AG09319 (cell line): ENCODE results near the gene RIOK3.

Source experiments
- DNase-seq: peaks from one replicate; pipeline ENCODE4 v3.0.0-alpha.2; 2010; ENCODE audit warnings: low read depth; ENCODE audit errors: extremely low read depth
- TF ChIP-seq, protein P1 (sequence below): IDR thresholded peaks from 2 replicates; pipeline ENCODE4 v1.5.1; 2011; ENCODE audit warnings: low read depth, mild to moderate bottlenecking, inconsistent platforms, low read length, moderate library complexity

RIOK3 gene

DNA sequence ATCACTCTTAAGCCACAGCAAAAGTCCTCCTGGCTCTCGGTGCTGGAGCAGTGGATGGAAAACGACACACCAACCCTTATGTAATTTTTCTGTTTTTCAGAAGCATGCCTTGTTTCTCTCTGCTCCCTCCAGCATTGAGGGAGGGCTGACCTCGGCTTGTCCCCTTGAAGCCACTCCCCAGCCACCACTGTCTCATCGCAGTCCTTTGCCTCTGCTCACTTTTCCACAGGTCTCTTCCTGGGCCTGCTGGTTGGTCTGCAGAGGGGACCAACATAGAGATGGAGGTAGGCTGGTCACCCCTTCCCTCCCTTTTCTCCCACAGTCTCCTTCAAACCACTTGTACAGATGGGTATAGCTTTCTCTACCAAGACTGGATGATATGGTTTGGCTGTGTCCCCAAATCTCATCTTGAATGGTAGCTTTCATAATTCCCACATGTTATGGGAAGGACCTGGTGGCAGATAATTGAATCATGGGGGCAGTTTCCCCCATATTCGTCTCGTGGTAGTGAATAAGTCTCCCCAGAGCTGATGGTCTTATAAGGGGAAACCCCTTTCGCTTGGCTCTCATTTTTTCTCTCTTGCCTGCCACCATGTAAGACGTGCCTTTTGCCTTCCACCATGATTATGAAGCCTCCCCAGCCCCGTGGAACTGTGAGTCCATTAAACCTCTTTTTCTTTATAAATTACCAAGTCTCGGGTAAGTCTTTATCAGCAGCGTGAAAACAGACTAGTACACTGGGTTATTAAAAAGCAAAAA is 14.3 kb upstream of the RIOK3 start:
- TF ChIP-seq, protein P1, sequence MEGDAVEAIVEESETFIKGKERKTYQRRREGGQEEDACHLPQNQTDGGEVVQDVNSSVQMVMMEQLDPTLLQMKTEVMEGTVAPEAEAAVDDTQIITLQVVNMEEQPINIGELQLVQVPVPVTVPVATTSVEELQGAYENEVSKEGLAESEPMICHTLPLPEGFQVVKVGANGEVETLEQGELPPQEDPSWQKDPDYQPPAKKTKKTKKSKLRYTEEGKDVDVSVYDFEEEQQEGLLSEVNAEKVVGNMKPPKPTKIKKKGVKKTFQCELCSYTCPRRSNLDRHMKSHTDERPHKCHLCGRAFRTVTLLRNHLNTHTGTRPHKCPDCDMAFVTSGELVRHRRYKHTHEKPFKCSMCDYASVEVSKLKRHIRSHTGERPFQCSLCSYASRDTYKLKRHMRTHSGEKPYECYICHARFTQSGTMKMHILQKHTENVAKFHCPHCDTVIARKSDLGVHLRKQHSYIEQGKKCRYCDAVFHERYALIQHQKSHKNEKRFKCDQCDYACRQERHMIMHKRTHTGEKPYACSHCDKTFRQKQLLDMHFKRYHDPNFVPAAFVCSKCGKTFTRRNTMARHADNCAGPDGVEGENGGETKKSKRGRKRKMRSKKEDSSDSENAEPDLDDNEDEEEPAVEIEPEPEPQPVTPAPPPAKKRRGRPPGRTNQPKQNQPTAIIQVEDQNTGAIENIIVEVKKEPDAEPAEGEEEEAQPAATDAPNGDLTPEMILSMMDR: no peak
- DNase-seq: no peak

- TF ChIP-seq, protein P1: no peak
These were observed 13.0 kb upstream of the RIOK3 start for GRCh38 chr18:23440131-23440530.

GRCh38 chr18:23442958-23443357 is 10.1 kb upstream of the RIOK3 start:
- TF ChIP-seq, protein P1: no peak
- no peak for DNase-seq

More at GRCh38 chr18:23440131-23440530, 13.0 kb upstream of the RIOK3 start:
- no peak for DNase-seq

- DNase-seq: no peak
- TF ChIP-seq, protein P1: no peak
These were observed 4.8 kb upstream of the RIOK3 start for GRCh38 chr18:23448291-23448690.

- DNase-seq: no peak
- TF ChIP-seq, protein P1: no peak
These were observed 3.1 kb upstream of the RIOK3 start for GRCh38 chr18:23450022-23450421.

DNA sequence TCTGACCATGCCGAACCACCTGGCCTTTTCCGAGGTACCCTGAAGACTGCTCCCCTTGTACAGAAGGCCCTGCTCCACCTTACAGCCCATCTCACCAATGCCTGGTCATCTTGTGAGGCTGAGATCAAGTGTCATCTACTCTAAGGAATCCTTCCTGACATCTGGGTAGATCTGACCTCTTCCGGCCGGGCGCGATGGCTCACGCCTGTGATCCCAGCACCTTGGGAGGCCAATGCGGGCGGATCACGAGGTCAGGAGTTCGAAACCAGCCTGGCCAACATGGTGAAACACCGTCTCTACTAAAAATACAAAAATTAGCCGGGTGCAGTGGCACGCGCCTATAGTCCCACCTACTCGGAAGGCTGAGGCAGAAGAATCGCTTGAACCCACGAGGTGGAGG is 2.1 kb upstream of the RIOK3 start:
- DNase-seq: no peak
- TF ChIP-seq, protein P1: no peak

DNA sequence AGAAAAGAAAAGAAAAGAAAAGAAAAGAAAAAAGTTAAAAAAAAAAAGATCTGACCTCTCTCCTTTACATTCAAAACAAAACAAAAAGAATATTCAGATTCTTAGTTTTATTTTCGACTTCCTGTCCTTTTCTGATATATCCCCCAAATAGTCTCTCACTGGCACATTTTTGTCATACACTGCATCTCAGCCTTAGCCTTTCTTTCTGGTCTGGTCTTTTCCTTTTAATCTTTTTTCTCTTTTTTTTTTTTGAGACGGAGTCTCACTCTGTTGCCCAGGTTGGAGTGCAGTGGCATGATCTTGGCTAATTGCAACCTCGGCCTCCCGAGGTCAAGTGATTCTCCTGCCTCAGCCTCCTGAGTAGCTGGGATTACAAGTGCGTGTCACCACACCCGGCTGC is 1.6 kb upstream of the RIOK3 start:
- TF ChIP-seq, protein P1: no peak

More for the DNA sequence above, 1.6 kb upstream of the RIOK3 start:
- DNase-seq: no peak
